HepG2 (cell line): ENCODE results near the gene SERPINE2. TPM values are rescaled to one million over a fixed set of nuclear protein-coding genes. Genes with fewer than 3 reads are reported as not detected.
A peak's percentile ranks its signal among the peaks of the same experiment; 100 is the strongest.

Experiments used
- BCL6 ChIP-seq: IDR thresholded peaks from 2 replicates; pipeline ENCODE4 v1.6.1; 2016; ENCODE audit warnings: missing genetic modification reagents, missing compliant biosample characterization
- CBX1 ChIP-seq: IDR thresholded peaks from one replicate; pipeline ENCODE4 v1.6.1; 2016; ENCODE audit warnings: antibody characterized with exemption, low read depth
- CEBPB ChIP-seq: IDR thresholded peaks from 2 replicates; pipeline ENCODE4 v1.6.1; 2011; ENCODE audit warnings: low read depth, low read length, improper control_type of control experiment, borderline replicate concordance
- DNMT1 ChIP-seq: sonication (generic); formaldehyde crosslinking; IDR thresholded peaks from 2 replicates; pipeline ENCODE4 v1.5.1; 2020; ENCODE audit warnings: mild to moderate bottlenecking, missing genetic modification reagents
- EP300 ChIP-seq, 3 experiments: sonication (generic) in 1 of 3; formaldehyde crosslinking in 1 of 3; IDR thresholded peaks; 2 replicates each; pipeline versions ENCODE4 v1.5.1 to v1.6.1; 2011 to 2020; ENCODE audit warnings: low read depth in 2 of 3, low read length in 2 of 3, borderline replicate concordance in 1 of 3, improper control_type of control experiment in 1 of 3, mild to moderate bottlenecking in 1 of 3, missing genetic modification reagents in 1 of 3, moderate library complexity in 1 of 3
- GATAD2A ChIP-seq: IDR thresholded peaks from 2 replicates; pipeline ENCODE4 v1.6.1; 2016
- HNRNPUL1 ChIP-seq: fragments of 200-400 bp; formaldehyde crosslinking; IDR thresholded peaks from 2 replicates; pipeline ENCODE4 v1.6.1; 2017; ENCODE audit warnings: low read depth, mild to moderate bottlenecking, low read length, moderate library complexity
- JARID2 ChIP-seq: sonication (generic); formaldehyde crosslinking; IDR thresholded peaks from 2 replicates; pipeline ENCODE4 v1.8.1; 2023; ENCODE audit warnings: missing genetic modification reagents, inconsistent platforms; ENCODE audit not compliant: insufficient replicate concordance
- MED1 ChIP-seq: sonication (generic); formaldehyde crosslinking; IDR thresholded peaks from 2 replicates; pipeline ENCODE4 v1.4.0; 2020; ENCODE audit warnings: missing genetic modification reagents
- NCOA1 ChIP-seq: sonication (generic); formaldehyde crosslinking; IDR thresholded peaks from 2 replicates; pipeline ENCODE4 v1.9.0; 2021; ENCODE audit warnings: missing genetic modification reagents
- PCBP1 ChIP-seq: fragments of 200-400 bp; formaldehyde crosslinking; IDR thresholded peaks from 2 replicates; pipeline ENCODE4 v1.6.1; 2017; ENCODE audit warnings: mild to moderate bottlenecking, low read depth, low read length, borderline replicate concordance
- SALL1 ChIP-seq: sonication (generic); formaldehyde crosslinking; IDR thresholded peaks from 2 replicates; pipeline ENCODE4 v1.8.0; 2022; ENCODE audit warnings: mild to moderate bottlenecking, missing genetic modification reagents
- SOX13 ChIP-seq, 3 experiments: fragments of 450-650 bp in 1 of 3; sonication (generic) in 1 of 3; formaldehyde crosslinking in 1 of 3; IDR thresholded peaks in 2 of 3; conservative IDR thresholded peaks in 1 of 3; 2 replicates each; pipeline versions ENCODE4 v1.5.0 to v1.6.1; 2016 to 2020; ENCODE audit warnings: antibody characterized with exemption in 1 of 3, mild to moderate bottlenecking in 1 of 3, missing compliant biosample characterization in 1 of 3, missing genetic modification reagents in 1 of 3, moderate library complexity in 1 of 3
- TCF7 ChIP-seq: sonication (generic); IDR thresholded peaks from 2 replicates; pipeline ENCODE4 v1.6.1; 2016; ENCODE audit warnings: antibody characterized with exemption, low read depth
- ZNF567 ChIP-seq: sonication (generic); formaldehyde crosslinking; IDR thresholded peaks from 2 replicates; pipeline ENCODE4 v1.8.1; 2023; ENCODE audit warnings: mild to moderate bottlenecking, missing genetic modification reagents, borderline replicate concordance
- ZNF841 ChIP-seq: sonication (generic); formaldehyde crosslinking; IDR thresholded peaks from 2 replicates; pipeline ENCODE4 v1.8.1; 2023; ENCODE audit warnings: missing genetic modification reagents, borderline replicate concordance
- ZSCAN21 ChIP-seq: sonication (generic); formaldehyde crosslinking; IDR thresholded peaks from 2 replicates; pipeline ENCODE4 v1.8.0; 2022; ENCODE audit warnings: mild to moderate bottlenecking, missing genetic modification reagents, moderate library complexity, borderline replicate concordance
- ZSCAN31 ChIP-seq: sonication (generic); formaldehyde crosslinking; IDR thresholded peaks from 2 replicates; pipeline ENCODE4 v1.5.0; 2020; ENCODE audit warnings: low read depth, mild to moderate bottlenecking, missing genetic modification reagents
- polyA plus RNA-seq, 8 experiments: library from polyadenylated mRNA; depleted of rRNA in 3 of 8; stranded (reverse) in 7 of 8; unstranded in 1 of 8; fragments of >200 nt; fragmentation: Illumina TruSeq in 4 of 8; extraction: Trizol in 4 of 8; gene quantifications; 2 replicates each; pipeline versions ENCODE4 v1.2.1 to v1.2.3, GENCODE V29; 2011 to 2016; ENCODE audit warnings: low read depth in 4 of 8, missing spikeins in 1 of 8, mixed read lengths in 1 of 8; ENCODE audit not compliant: insufficient read depth in 1 of 8
- total RNA-seq, 5 experiments: library from RNA; depleted of rRNA; stranded (reverse); fragments of >200 nt; fragmentation: Illumina TruSeq; extraction: Trizol; gene quantifications; 2 replicates each; pipeline ENCODE4 v1.2.3, GENCODE V29; 2016; ENCODE audit warnings: low read depth in 1 of 5
- TF ChIP-seq, protein P1 (sequence below): sonication (generic); formaldehyde crosslinking; IDR thresholded peaks from 2 replicates; pipeline ENCODE4 v1.5.1; 2020; ENCODE audit warnings: mild to moderate bottlenecking, missing genetic modification reagents, borderline replicate concordance
- TF ChIP-seq, protein P2 (sequence below): sonication (generic); formaldehyde crosslinking; conservative IDR thresholded peaks from 2 replicates; pipeline ENCODE4 v1.4.0; 2020; ENCODE audit warnings: mild to moderate bottlenecking, missing genetic modification reagents, moderate library complexity

The SERPINE2 gene
- total and polyA plus RNA-seq, 2 of the 13 experiments (the other 11 are each of a cell fraction or from before 2014, with no cell fraction given): 7.9 to 18.1 TPM

DNA sequence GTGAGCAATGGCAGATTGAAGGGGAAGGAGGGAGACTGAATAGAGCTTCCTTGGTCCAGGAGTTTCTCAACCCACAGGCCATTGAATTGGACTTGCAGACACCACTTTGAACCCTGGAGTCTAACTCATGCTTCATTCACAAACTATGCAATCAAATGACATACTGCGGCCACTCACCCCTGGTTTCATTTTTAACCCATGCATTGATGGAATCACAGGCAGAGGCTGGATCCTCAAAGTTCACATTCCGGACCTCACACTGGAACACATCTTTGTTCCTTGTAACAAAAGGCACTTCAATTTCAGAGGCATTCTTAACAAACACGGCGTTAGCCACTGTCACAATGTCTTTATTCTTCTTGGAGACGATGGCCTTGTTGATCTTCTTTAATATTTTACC, 41.1 kb downstream of the SERPINE2 start (continued):
- TF ChIP-seq, protein P1, sequence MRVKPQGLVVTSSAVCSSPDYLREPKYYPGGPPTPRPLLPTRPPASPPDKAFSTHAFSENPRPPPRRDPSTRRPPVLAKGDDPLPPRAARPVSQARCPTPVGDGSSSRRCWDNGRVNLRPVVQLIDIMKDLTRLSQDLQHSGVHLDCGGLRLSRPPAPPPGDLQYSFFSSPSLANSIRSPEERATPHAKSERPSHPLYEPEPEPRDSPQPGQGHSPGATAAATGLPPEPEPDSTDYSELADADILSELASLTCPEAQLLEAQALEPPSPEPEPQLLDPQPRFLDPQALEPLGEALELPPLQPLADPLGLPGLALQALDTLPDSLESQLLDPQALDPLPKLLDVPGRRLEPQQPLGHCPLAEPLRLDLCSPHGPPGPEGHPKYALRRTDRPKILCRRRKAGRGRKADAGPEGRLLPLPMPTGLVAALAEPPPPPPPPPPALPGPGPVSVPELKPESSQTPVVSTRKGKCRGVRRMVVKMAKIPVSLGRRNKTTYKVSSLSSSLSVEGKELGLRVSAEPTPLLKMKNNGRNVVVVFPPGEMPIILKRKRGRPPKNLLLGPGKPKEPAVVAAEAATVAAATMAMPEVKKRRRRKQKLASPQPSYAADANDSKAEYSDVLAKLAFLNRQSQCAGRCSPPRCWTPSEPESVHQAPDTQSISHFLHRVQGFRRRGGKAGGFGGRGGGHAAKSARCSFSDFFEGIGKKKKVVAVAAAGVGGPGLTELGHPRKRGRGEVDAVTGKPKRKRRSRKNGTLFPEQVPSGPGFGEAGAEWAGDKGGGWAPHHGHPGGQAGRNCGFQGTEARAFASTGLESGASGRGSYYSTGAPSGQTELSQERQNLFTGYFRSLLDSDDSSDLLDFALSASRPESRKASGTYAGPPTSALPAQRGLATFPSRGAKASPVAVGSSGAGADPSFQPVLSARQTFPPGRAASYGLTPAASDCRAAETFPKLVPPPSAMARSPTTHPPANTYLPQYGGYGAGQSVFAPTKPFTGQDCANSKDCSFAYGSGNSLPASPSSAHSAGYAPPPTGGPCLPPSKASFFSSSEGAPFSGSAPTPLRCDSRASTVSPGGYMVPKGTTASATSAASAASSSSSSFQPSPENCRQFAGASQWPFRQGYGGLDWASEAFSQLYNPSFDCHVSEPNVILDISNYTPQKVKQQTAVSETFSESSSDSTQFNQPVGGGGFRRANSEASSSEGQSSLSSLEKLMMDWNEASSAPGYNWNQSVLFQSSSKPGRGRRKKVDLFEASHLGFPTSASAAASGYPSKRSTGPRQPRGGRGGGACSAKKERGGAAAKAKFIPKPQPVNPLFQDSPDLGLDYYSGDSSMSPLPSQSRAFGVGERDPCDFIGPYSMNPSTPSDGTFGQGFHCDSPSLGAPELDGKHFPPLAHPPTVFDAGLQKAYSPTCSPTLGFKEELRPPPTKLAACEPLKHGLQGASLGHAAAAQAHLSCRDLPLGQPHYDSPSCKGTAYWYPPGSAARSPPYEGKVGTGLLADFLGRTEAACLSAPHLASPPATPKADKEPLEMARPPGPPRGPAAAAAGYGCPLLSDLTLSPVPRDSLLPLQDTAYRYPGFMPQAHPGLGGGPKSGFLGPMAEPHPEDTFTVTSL (CRISPR knock-in tag): 0 out of 2 replicates have a peak, but pooled peaks have one; percentile 48
- TF ChIP-seq MED1 (CRISPR knock-in tag) (peak; percentile 49), DNMT1 (CRISPR knock-in tag) (no peak), CEBPB (peak; percentile 65; the same call in 1 of the 2 replicates), PCBP1 (no peak), ZNF841 (CRISPR knock-in tag) (no peak), JARID2 (CRISPR knock-in tag) (no peak), SALL1 (0 out of 2 replicates have a peak, but pooled peaks have one; percentile 29), TCF7 (peak; percentile 30; the same call in 1 of the 2 replicates), GATAD2A (CRISPR knock-in tag) (peak; percentile 74), ZSCAN31 (CRISPR knock-in tag) (no peak), BCL6 (peak; percentile 51), ZSCAN21 (CRISPR knock-in tag) (no peak), EP300 (IDR thresholded peaks at IDR 0.05; ENCODE audit: low read depth in 2 of 2, low read length in 2 of 2) (peak in 1 of 2 experiments; percentile 63; a peak in 2 of 4 replicates), EP300 (CRISPR knock-in tag; IDR thresholded peaks at IDR 0.05; ENCODE audit: borderline replicate concordance) (peak; percentile 49; the same call in 1 of the 2 replicates), ZNF567 (no peak), HNRNPUL1 (no peak), CBX1 (no peak), NCOA1 (CRISPR knock-in tag) (no peak), SOX13 (IDR thresholded peaks at IDR 0.05) (peak; percentile 51; the same call in 1 of the 2 replicates), SOX13 (CRISPR knock-in tag; conservative IDR thresholded peaks at IDR 0.05 in 1 of 2, IDR thresholded peaks at IDR 0.05 in 1 of 2) (peak in 1 of 2 experiments; percentile 89; a peak in 2 of 4 replicates)
- TF ChIP-seq, protein P2, sequence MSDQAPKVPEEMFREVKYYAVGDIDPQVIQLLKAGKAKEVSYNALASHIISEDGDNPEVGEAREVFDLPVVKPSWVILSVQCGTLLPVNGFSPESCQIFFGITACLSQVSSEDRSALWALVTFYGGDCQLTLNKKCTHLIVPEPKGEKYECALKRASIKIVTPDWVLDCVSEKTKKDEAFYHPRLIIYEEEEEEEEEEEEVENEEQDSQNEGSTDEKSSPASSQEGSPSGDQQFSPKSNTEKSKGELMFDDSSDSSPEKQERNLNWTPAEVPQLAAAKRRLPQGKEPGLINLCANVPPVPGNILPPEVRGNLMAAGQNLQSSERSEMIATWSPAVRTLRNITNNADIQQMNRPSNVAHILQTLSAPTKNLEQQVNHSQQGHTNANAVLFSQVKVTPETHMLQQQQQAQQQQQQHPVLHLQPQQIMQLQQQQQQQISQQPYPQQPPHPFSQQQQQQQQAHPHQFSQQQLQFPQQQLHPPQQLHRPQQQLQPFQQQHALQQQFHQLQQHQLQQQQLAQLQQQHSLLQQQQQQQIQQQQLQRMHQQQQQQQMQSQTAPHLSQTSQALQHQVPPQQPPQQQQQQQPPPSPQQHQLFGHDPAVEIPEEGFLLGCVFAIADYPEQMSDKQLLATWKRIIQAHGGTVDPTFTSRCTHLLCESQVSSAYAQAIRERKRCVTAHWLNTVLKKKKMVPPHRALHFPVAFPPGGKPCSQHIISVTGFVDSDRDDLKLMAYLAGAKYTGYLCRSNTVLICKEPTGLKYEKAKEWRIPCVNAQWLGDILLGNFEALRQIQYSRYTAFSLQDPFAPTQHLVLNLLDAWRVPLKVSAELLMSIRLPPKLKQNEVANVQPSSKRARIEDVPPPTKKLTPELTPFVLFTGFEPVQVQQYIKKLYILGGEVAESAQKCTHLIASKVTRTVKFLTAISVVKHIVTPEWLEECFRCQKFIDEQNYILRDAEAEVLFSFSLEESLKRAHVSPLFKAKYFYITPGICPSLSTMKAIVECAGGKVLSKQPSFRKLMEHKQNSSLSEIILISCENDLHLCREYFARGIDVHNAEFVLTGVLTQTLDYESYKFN (CRISPR knock-in tag): peak; percentile 54
